HG03520 (cell line): Measurements from ENCODE around the gene PMF1.

Source experiments
- ATAC-seq: cut with Tn5 transposase; IDR thresholded peaks from one replicate; pipeline ENCODE4 v1.9.1; 2021; ENCODE audit warnings: mild to moderate bottlenecking, moderate library complexity; ENCODE audit not compliant: unreplicated experiment

The PMF1 gene

DNA sequence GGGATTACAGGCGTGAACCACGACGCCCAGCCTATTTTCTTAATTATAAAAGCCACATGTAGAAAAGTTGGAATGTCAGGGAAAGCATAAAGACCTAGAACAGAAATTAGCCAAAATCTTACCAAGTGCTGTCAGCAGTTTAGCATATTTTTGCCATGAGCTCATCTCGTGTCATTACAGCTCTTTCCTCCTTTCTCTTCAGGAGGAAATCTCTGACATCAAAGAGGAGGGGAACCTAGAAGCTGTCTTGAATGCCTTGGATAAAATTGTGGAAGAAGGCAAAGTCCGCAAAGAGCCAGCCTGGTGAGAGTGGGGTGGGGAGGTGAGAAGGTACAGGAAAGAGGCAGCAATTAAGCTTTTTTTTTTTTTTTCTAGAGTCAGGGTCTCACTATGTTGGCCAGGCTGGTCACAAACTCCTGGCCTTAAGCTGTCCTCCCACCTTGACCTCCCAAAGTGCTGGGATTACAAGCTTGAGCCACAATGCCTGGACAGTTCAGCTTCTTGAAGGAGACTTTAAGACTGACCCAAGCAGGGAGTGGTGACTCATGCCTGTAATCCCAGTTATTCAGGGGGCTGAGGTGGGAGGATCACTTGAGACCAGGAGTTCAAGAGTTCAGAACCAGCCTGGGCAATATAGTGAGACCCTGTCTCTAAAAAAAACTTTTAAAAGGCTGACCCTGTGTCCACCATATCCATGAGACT lies 20.8 kb downstream of the PMF1 start:
- no peak for ATAC-seq

DNA sequence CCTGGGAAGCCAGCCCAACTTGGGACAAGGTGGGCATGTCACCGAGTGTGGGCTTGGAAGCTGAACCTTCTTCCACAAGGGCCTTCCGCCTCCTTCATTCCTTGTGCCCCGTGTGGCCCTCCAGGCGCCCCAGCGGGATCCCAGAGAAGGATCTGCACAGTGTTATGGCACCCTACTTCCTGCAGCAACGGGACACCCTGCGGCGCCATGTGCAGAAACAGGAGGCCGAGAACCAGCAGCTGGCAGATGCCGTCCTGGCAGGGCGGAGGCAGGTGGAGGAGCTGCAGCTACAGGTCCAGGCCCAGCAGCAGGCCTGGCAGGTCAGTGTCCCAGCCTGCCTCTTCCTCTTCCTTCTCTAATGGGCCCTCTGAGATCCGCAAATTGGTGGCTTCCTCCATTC lies 23.4 kb downstream of the PMF1 start:
- no peak for ATAC-seq

DNA sequence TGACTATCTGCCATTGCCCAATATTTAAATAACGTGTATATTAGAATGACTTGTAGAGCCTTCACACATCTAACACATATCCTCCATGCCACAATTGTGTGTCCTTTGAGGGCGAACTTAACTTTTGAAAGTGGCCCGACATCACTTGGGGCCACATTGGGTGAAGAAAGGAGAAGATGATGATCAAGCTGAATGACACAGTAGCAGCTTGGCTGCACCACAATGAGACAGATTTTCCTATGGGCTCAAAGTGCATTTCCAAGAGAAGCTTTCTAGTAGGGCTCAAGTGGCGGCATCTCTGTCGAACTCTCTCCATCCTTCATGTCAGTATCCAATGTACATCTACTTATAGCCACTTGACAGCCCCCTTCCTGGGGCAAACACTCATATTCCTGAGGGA lies 25.4 kb downstream of the PMF1 start:
- ATAC-seq: no peak

DNA sequence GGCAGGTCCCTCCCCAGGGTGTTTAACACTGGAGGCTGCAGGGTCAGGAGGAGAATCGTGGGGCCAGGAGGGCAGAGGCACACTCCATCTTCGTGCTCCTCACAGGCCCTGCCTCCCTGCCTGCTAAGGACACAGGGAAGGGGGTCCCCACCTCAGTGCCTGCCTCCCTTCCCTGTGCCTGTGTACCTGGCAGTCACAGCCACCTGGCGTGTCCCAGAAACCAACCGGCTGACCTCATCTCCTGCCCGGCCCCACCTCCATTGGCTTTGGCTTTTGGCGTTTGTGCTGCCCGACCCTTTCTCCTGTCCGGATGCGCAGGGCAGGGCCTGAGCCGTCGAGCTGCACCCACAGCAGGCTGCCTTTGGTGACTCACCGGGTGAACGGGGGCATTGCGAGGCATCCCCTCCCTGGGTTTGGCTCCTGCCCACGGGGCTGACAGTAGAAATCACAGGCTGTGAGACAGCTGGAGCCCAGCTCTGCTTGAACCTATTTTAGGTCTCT lies 28.6 kb downstream of the PMF1 start:
- no peak for ATAC-seq

DNA sequence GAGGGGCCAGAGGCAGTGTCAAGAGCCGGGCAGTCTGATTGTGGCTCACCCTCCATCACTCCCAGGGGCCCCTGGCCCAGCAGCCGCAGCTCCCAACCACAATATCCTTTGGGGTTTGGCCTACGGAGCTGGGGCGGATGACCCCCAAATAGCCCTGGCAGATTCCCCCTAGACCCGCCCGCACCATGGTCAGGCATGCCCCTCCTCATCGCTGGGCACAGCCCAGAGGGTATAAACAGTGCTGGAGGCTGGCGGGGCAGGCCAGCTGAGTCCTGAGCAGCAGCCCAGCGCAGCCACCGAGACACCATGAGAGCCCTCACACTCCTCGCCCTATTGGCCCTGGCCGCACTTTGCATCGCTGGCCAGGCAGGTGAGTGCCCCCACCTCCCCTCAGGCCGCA lies 29.1 kb downstream of the PMF1 start, which contains the start of gene BGLAP:
Gene BGLAP, plus strand, starts transcription at position 259 of the 400 bp plus-strand sequence. Its CDS starts 48 bp downstream, at position 307.
- ATAC-seq: no peak

- ATAC-seq: no peak
Measured at GRCh38 chr1:156242738-156243137, 29.9 kb downstream of the PMF1 start.

GRCh38 chr1:156244126-156244525 lies 31.3 kb downstream of the PMF1 start:
- ATAC-seq: no peak

GRCh38 chr1:156244712-156245111 lies 31.9 kb downstream of the PMF1 start:
- ATAC-seq: no peak

DNA sequence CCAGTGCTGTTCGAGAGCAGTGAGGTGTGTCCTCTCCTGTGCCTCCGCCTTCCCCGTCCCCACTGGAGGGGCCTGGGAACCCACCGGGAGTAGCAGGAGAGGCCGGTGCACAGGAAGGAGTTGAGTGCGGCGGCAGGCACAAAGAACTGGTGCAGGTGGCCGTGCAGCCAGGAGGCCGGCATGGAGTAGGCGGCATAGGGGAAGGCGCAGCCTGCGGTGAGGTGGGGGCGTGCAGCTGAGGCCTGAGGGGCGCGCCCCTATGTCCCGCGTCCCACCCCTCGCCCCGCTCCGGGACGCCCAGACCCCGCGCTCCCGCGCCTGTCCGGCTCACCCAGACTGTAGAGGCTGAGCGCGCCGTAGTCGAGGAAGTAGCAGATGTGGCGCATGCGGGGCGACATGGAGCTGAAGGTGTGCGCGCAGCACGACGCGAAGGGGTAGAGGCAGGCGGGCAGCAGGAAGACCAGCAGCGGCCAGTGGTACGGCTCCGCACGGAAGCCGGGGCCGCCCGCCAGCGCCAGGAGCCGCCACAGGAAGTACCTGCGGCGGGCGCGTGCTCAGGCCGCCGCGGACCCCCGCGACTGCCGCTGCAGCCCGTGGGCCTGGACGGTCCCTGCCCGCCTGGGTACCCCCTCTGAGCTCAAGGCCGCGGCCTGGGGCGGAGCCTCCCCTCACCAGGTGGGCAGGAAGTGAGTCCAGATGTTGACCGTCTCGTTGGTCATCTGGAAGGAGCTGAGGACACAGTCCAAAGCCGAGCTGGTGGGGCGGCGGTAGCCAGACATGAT lies 32.8 kb downstream of the PMF1 start:
- no peak for ATAC-seq

DNA sequence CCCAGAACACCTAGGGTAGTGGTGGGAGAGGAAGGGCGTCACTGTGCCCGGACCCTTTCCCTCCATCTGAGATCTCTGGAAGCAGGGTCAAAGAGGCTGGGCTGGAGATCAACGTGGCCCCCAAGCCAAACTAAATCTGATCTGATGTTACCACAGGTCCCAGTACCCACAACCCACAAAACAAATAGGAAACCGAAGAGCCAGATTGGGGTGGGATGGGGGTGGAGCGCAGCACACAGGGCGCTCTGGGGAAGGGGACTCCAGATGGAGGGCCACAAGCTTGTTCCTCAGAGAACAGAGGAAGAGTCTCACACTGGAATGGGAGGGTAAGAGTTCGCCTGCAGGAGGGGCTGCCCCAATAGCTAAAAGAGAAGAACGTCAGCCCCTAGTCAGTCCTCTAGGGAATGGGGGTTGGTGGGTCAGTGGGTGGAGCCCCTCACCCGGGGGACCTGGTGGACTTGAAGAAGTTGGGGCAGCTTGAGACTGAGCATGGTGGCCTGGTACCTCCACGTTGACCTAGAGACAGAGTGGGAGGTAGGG lies 33.5 kb downstream of the PMF1 start:
- ATAC-seq: no peak

- no peak for ATAC-seq
Measured at GRCh38 chr1:156246781-156247459, 34.1 kb downstream of the PMF1 start.

GRCh38 chr1:156247460-156248322 lies 34.9 kb downstream of the PMF1 start, which contains the start of gene PAQR6:
TSS of gene PAQR6 (minus strand) at chr1:156248056. CDS start at chr1:156246731, 1,325 bp downstream.
- no peak for ATAC-seq

- no peak for ATAC-seq
Measured at GRCh38 chr1:156248323-156248683, 35.5 kb downstream of the PMF1 start.

DNA sequence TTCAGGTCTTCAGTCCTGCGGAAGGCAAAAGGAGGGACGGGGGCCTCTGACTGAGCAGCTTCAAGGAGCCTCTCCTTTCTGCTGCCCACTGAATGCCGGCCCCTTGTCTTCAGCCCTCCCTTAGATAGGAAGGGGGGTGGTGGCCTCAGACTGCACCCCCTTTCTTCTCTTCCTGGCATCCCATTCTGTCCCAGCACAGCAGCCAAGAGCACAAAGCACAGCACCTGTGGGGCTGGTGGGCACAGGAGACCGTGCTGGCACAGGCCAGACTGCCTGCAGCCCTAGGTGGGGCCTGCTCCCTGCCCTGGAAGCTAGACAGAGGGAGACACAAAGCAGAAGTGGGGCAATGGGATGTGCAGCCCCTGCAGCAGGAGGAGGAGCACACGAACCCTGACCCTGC lies 36.8 kb downstream of the PMF1 start:
- ATAC-seq: no peak

DNA sequence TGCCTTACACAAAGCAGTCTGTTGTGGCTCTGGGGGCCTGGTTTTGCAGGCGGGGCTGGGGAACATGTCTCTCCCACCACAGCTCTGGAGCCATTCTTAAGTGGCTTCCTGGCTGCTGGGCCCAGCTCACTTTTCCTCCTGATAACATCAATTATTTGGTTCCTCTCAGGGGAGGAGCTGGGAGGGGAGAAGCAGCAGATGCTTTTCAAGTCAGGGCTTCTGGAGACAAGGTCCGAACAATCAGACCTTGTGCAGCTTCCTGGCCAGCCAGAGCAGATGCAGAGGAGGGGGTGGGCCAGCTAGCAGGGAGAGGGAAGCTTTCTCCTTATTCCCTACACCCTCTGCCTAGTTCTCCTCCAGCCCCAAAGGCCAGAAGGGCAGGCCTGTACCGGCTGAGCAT lies 38.7 kb downstream of the PMF1 start:
- ATAC-seq: no peak

- no peak for ATAC-seq
Measured at GRCh38 chr1:156253634-156254033, 40.8 kb downstream of the PMF1 start.

GRCh38 chr1:156257711-156258110 lies 44.9 kb downstream of the PMF1 start:
- no peak for ATAC-seq

DNA sequence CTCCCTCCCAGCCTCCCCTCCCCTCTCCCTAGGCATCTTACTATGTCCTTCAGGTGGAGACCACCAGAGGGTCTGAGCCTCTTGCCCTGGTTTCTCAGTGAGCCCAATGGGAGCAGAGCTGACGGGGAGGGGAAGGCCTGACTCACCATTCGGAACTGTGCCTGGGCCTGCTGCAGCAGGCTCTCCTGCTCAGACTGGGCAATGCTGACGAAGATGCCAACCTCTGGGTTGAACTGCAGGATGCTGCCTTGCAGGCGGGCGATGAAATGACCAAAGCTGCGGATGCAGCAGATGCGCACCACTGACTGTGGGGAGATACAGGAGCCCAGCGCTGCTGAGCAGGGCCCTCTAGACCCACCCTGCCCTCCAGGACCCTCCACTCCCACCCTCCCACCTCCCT lies 46.1 kb downstream of the PMF1 start:
- ATAC-seq: no peak

DNA sequence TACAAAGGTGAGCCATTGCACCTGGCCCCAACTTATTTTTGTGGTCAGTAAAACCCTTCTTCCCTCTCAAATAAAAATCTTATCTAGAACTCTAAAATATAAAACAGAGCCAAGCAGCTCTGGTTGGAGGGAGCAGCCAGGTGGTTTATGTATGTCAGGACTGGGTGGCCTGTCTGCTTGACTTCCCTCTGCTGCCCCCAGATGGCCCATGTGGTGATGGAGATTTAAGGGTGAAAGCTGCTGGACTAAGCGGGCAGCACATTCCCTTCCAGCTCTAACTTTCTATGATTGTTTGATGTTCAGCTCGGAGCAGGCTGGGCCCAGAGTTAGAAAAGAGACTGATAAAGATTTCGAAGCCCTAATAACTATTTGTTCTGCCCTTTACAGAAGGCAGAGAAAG lies 47.0 kb downstream of the PMF1 start:
- no peak for ATAC-seq

- ATAC-seq: no peak
Measured at GRCh38 chr1:156260896-156261295, 48.1 kb downstream of the PMF1 start.
